ENCODE data around the gene MYOD1. TPM values are rescaled to one million over a fixed set of nuclear protein-coding genes. Genes with fewer than 3 reads are reported as not detected.

Gene MYOD1
- total RNA-seq, 1 donor from 2014 or later = not detected

GRCh38 chr11:17692931-17693330 lies 26.4 kb upstream of the MYOD1 start:
- POLR2A ChIA-PET = no interaction called here
- H3K27me3 Mint-ChIP-seq = peaks cover 30% of the 10 kb centered on the region
- DNase-seq (no peak), ATAC-seq (ENCODE audit: low read depth) (no peak)
- no peak overlapping the region for H3K4me3 Mint-ChIP-seq
- CTCF ChIA-PET = no interaction called here
- no peaks in the 10 kb centered on the region for H3K9me3 Mint-ChIP-seq
- TF ChIP-seq CTCF (IDR thresholded peaks at IDR 0.05) = no peak
- H3K27ac Mint-ChIP-seq = no peak overlapping the region
- intact Hi-C loops (cut with micrococcal nuclease) = no loop called here
- no peaks in the 10 kb centered on the region for H3K36me3 Mint-ChIP-seq (ENCODE audit: low read depth)
- H3K4me1 Mint-ChIP-seq = no peaks in the 10 kb centered on the region

- Mint-ChIP-seq H3K4me3 (no peak overlapping the region), H3K27ac (no peak overlapping the region), H3K9me3 (no peaks in the 10 kb centered on the region), H3K4me1 (no peaks in the 10 kb centered on the region), H3K36me3 (ENCODE audit: low read depth) (no peaks in the 10 kb centered on the region), H3K27me3 (peaks cover 34% of the 10 kb centered on the region)
- TF ChIP-seq CTCF (IDR thresholded peaks at IDR 0.05) = no peak
- POLR2A ChIA-PET = no interaction called here
- CTCF ChIA-PET = no interaction called here
- ATAC-seq (ENCODE audit: low read depth) (no peak), DNase-seq (no peak)
- intact Hi-C loops (cut with micrococcal nuclease) = no loop called here
Observed at GRCh38 chr11:17693531-17693930, 25.8 kb upstream of the MYOD1 start.

- intact Hi-C loops (cut with micrococcal nuclease) = no loop called here
Observed at GRCh38 chr11:17694494-17695110, 24.8 kb upstream of the MYOD1 start.

GRCh38 chr11:17695454-17696441 lies 23.6 kb upstream of the MYOD1 start:
- DNase-seq (no peak), ATAC-seq (ENCODE audit: low read depth) (no peak)
- intact Hi-C loops (cut with micrococcal nuclease) = no loop called here
- TF ChIP-seq CTCF (IDR thresholded peaks at IDR 0.05) = no peak
- Mint-ChIP-seq H3K9me3 (no peaks in the 10 kb centered on the region), H3K4me3 (no peak overlapping the region), H3K4me1 (no peaks in the 10 kb centered on the region), H3K27me3 (peaks cover 34% of the 10 kb centered on the region), H3K36me3 (ENCODE audit: low read depth) (no peaks in the 10 kb centered on the region), H3K27ac (no peak overlapping the region)
- CTCF ChIA-PET = no interaction called here
- POLR2A ChIA-PET = no interaction called here

More at GRCh38 chr11:17694494-17695110, 24.8 kb upstream of the MYOD1 start:
- no peak overlapping the region for H3K27ac Mint-ChIP-seq
- no peak overlapping the region for H3K4me3 Mint-ChIP-seq
- peaks cover 34% of the 10 kb centered on the region for H3K27me3 Mint-ChIP-seq
- no peaks in the 10 kb centered on the region for H3K9me3 Mint-ChIP-seq
- no peaks in the 10 kb centered on the region for H3K36me3 Mint-ChIP-seq (ENCODE audit: low read depth)
- H3K4me1 Mint-ChIP-seq = no peaks in the 10 kb centered on the region
- no peak for ATAC-seq (ENCODE audit: low read depth)
- CTCF ChIA-PET = no interaction called here
- no peak for DNase-seq
- POLR2A ChIA-PET = no interaction called here
- no peak for TF ChIP-seq CTCF (IDR thresholded peaks at IDR 0.05)

- H3K9me3 Mint-ChIP-seq = no peaks in the 10 kb centered on the region
- intact Hi-C loops (cut with micrococcal nuclease) = no loop called here
- H3K27ac Mint-ChIP-seq = no peak overlapping the region
- DNase-seq = no peak
- CTCF ChIA-PET = no interaction called here
- H3K27me3 Mint-ChIP-seq = peaks cover 34% of the 10 kb centered on the region
- H3K36me3 Mint-ChIP-seq (ENCODE audit: low read depth) = no peaks in the 10 kb centered on the region
- no peaks in the 10 kb centered on the region for H3K4me1 Mint-ChIP-seq
- TF ChIP-seq CTCF (IDR thresholded peaks at IDR 0.05) = no peak
- POLR2A ChIA-PET = no interaction called here
- no peak for ATAC-seq (ENCODE audit: low read depth)
- H3K4me3 Mint-ChIP-seq = no peak overlapping the region
Observed at GRCh38 chr11:17696741-17697140, 22.6 kb upstream of the MYOD1 start.

All from activated B cell treated with CpG ODN at 0.5 μM for 24 hours (primary cell).